Upper lobe of right lung (tissue), 1 donor: ENCODE data around the gene ANO1. TPM values are rescaled to one million over a fixed set of nuclear protein-coding genes. Genes with fewer than 3 reads are reported as not detected.

Experiments
- ATAC-seq: fragments of 200-7000 bp; cut with Tn5 transposase; one replicate; pipeline ENCODE4 v1.9.1; 2020; ENCODE audit warnings: mild to moderate bottlenecking, moderate library complexity
- DNase-seq: peaks from one replicate; pipeline ENCODE4 v3.0.0-alpha.2; 2020
- H3K27ac ChIP-seq: fragments of 200-600 bp; one replicate; pipeline ENCODE4 v1.8.0; 2022
- H3K27me3 ChIP-seq: fragments of 200-600 bp; one replicate; pipeline ENCODE4 v1.8.0; 2022; ENCODE audit warnings: mild to moderate bottlenecking
- H3K36me3 ChIP-seq: fragments of 200-600 bp; one replicate; pipeline ENCODE4 v1.8.0; 2022
- H3K4me1 ChIP-seq: fragments of 200-600 bp; one replicate; pipeline ENCODE4 v1.8.0; 2022
- H3K4me3 ChIP-seq: fragments of 200-600 bp; one replicate; pipeline ENCODE4 v1.8.0; 2022; ENCODE audit warnings: mild to moderate bottlenecking
- H3K9me3 ChIP-seq: fragments of 200-600 bp; one replicate; pipeline ENCODE4 v1.8.0; 2022
- intact Hi-C: fragments of 100-400 bp; cut with DNase I; formaldehyde crosslinking; loops from one replicate; pipeline ENCODE4 v1.11.0; 2022
- total RNA-seq: library from RNA; stranded (reverse); fragmentation: NEBNext Ultra II Directional; extraction: Animal tissue kit (Norgen Biotek cat#: 25700); gene quantifications from one replicate; pipeline ENCODE4 v1.2.1, GENCODE V29; 2021
- TF ChIP-seq, protein P1 (sequence below): fragments of 200-600 bp; IDR thresholded peaks from one replicate; pipeline ENCODE4 v1.8.0; 2022; ENCODE audit warnings: antibody characterized with exemption
- donor health status: DM: no; HTN: yes; CAD: no; lungs with severe emphysema.

The ANO1 gene
- total RNA-seq, 1 donor from 2014 or later = 16.8 TPM

DNA sequence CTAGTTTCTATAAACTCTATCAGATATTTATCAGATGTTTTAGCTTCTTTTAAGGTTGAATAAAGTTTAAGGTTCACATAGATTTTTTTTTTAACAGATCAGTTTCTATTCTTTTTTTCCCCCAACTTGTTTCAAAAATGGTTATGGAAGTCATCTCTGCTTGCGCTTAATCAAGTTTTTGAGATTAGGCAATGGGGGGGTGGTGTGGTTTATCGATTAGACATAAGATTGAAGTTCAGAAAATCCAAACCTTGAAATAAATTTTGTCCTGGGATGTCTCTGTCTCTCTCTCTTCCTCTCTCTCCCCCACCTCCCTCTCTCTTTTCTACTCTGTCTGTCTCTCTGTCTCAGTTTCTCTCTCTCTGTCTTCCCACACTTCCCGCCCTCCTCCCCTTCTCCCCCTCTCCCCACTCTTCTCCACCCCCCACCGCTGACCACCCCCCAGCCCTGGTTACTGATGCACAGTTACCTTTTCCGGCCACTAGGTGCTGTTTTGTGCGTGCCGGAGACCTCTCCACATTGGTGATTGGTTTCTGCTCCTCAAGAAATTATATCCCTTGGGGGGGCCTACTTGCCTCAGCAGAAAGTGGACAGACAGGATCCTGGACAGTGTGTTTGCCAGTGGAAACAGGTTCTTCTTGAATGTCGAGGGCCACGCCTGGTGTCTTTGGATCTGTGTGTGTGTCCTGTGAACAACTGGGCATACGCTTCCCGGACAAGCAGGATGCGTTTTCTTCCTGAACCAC, 29.7 kb upstream of the ANO1 start:
- no peaks in the 10 kb centered on the region for H3K36me3 ChIP-seq
- intact Hi-C loops = no loop called here
- ATAC-seq = no peak

DNA sequence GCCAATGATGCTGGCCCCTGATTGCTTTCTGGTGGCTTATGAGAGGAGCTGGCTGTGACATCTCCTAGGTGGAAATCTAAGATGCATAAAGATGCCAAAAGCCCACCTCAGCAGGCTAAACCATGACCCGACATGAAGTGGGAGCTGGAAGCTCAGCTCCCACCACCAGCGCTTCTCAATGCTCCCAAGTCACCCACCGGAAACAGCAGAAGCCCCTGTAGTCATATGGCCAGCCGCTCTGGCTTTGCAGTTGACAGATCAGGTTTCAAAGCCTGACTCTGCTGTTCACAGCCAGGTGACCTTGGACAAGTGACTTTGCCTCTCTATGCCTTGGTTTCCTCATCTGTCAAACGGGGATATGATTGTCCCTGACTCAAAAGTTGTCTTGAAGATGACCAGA, 29.1 kb upstream of the ANO1 start:
- TF ChIP-seq, protein P1, sequence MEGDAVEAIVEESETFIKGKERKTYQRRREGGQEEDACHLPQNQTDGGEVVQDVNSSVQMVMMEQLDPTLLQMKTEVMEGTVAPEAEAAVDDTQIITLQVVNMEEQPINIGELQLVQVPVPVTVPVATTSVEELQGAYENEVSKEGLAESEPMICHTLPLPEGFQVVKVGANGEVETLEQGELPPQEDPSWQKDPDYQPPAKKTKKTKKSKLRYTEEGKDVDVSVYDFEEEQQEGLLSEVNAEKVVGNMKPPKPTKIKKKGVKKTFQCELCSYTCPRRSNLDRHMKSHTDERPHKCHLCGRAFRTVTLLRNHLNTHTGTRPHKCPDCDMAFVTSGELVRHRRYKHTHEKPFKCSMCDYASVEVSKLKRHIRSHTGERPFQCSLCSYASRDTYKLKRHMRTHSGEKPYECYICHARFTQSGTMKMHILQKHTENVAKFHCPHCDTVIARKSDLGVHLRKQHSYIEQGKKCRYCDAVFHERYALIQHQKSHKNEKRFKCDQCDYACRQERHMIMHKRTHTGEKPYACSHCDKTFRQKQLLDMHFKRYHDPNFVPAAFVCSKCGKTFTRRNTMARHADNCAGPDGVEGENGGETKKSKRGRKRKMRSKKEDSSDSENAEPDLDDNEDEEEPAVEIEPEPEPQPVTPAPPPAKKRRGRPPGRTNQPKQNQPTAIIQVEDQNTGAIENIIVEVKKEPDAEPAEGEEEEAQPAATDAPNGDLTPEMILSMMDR = no peak
- intact Hi-C loops = no loop called here
- H3K27me3 ChIP-seq = peaks cover 4% of the 10 kb centered on the region
- DNase-seq = no peak
- H3K27ac ChIP-seq = no peak overlapping the region
- H3K4me1 ChIP-seq = no peaks in the 10 kb centered on the region
- no peaks in the 10 kb centered on the region for H3K9me3 ChIP-seq
- ATAC-seq = no peak
- H3K36me3 ChIP-seq = no peaks in the 10 kb centered on the region
- H3K4me3 ChIP-seq = no peak overlapping the region

More for the DNA sequence above, 29.7 kb upstream of the ANO1 start:
- no peak for DNase-seq
- Histone ChIP-seq H3K9me3 (peaks cover 5% of the 10 kb centered on the region), H3K4me1 (no peaks in the 10 kb centered on the region), H3K4me3 (no peak overlapping the region), H3K27me3 (peaks cover 4% of the 10 kb centered on the region), H3K27ac (no peak overlapping the region)
- TF ChIP-seq, protein P1 = no peak

DNA sequence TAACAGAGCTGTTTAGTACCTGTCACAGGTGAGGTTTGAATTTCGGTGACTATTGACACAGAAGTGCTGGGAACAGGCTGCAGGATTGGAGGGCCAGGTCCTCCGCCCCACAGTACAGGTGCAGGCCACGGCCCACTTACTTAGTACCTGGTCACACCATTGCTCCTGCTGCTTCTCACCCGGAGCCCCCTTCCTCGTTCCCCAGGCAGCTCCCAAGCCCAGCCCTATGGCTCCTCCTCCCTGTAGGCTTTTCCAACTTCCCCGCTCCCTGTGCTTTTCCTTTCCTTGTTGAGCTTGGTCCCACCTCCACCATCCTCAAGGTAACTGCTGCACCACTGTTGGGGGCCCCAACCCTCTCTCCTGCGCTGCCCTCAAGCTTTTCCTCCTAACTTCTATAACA, 27.9 kb upstream of the ANO1 start:
- intact Hi-C loops = no loop called here
- Histone ChIP-seq H3K9me3 (no peaks in the 10 kb centered on the region), H3K27ac (no peak overlapping the region), H3K36me3 (no peaks in the 10 kb centered on the region), H3K4me3 (no peak overlapping the region), H3K4me1 (no peaks in the 10 kb centered on the region), H3K27me3 (peaks cover 4% of the 10 kb centered on the region)
- ATAC-seq = no peak
- TF ChIP-seq, protein P1 = no peak
- no peak for DNase-seq

DNA sequence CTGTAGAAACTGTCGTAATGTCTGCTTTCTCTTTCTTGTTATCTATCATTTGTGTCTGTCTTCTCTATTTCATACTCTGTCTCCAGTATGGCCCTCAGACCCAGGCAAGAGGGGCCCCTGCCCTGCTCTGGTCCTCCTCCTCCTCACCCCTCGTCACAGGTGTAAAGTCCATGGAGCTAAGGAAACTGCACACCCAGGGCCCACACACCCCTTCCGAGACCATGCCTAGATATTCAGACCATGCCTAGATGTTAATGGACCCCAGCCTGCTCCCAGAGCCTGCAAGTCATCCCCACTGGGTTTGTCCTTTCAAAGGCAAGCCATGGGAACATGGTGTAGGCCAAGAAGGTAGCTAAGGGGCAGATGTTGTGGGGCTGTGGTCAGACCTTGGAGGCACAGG, 24.1 kb upstream of the ANO1 start:
- DNase-seq (no peak), ATAC-seq (no peak)
- intact Hi-C loops = no loop called here
- Histone ChIP-seq H3K27ac (no peak overlapping the region), H3K4me3 (no peak overlapping the region), H3K27me3 (no peaks in the 10 kb centered on the region), H3K9me3 (no peaks in the 10 kb centered on the region), H3K4me1 (no peaks in the 10 kb centered on the region), H3K36me3 (no peaks in the 10 kb centered on the region)
- TF ChIP-seq, protein P1 = no peak

DNA sequence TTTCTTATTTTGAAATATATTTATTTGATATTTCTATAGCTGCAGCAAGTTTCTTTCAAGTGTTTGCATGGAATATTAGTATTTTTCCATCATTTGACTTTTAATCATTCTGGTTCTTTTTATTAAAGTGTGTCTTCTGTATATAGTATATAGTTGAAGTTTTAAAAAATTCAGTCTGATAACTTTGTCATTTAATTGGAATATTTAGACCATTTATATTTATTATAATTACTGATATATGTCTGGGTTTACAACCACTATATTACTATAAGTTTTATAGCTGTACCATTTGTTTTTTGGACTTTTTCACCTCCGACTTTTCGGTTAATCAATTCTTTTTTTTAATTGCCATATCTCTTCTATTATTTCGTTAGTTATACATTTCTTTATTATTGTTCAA, 22.7 kb upstream of the ANO1 start:
- intact Hi-C loops = no loop called here
- no peaks in the 10 kb centered on the region for H3K36me3 ChIP-seq
- TF ChIP-seq, protein P1 = no peak
- no peak overlapping the region for H3K27ac ChIP-seq
- no peaks in the 10 kb centered on the region for H3K27me3 ChIP-seq
- ATAC-seq (no peak), DNase-seq (no peak)
- H3K4me3 ChIP-seq = no peak overlapping the region
- no peaks in the 10 kb centered on the region for H3K9me3 ChIP-seq
- H3K4me1 ChIP-seq = no peaks in the 10 kb centered on the region
